Measurements from ENCODE around the gene KCTD5. TPM values are rescaled to one million over a fixed set of nuclear protein-coding genes. Genes with fewer than 3 reads are reported as not detected.
"Not testable (repeated sequence)": the region's sequence is repeated elsewhere in the genome, so short reads cannot be mapped to it uniquely, and the experiment has no call there.

The KCTD5 gene
- total and polyA plus RNA-seq, 10 of the 15 experiments (the other 5 are each of a cell fraction or from before 2014, with no cell fraction given): 0.58 to 56.4 (median 37.3) TPM

GRCh38 chr16:2656985-2657384, 25.3 kb upstream of the KCTD5 start:
- no peak for FAIRE-seq
- WGBS (ENCODE audit: insufficient coverage, insufficient replicate concordance, low lambda C conversion rate, missing lambda C conversion rate): 21% methylated on average over 2 of the region's 2 CpGs
- H3K4me2 ChIP-seq (ENCODE audit: control insufficient read depth, insufficient read depth): no peak overlapping the region
- CTCF ChIA-PET: no interaction called here
- H2AFZ ChIP-seq (ENCODE audit: control insufficient read depth, low read depth, low read length): no peak overlapping the region
- intact Hi-C loops (cut with micrococcal nuclease; ENCODE audit: unreplicated experiment) (no loop called here), in situ Hi-C loops (cut with MboI) (no loop called here)
- no peak overlapping the region for H3K4me3 ChIP-seq
- H3K27ac ChIP-seq (ENCODE audit: control insufficient read depth, insufficient read depth): no peak overlapping the region
- H3K9me3 ChIP-seq (replicated peaks; ENCODE audit: control insufficient read depth, insufficient read depth, low read length): no peaks in the 10 kb centered on the region
- H3K36me3 ChIP-seq (ENCODE audit: control insufficient read depth in 2 of 2, insufficient read depth in 2 of 2, low read length in 1 of 2): no peaks in the 10 kb centered on the region
- H3K4me1 ChIP-seq (ENCODE audit: control insufficient read depth, insufficient read depth, low read length): no peaks in the 10 kb centered on the region
- SMC1A ChIA-PET (ENCODE audit: uncharacterized antibody, unreplicated experiment): no interaction called here
- no peak for DNase-seq (ENCODE audit: low read depth, low spot score)
- H3K9ac ChIP-seq (ENCODE audit: control insufficient read depth, insufficient read depth, low read length): no peak overlapping the region
- no TSS peak for BruUV-seq (replicated peaks)
- no peaks in the 10 kb centered on the region for H3K27me3 ChIP-seq (replicated peaks in 1 of 2; ENCODE audit: control insufficient read depth in 2 of 2, insufficient read depth in 2 of 2, low read length in 1 of 2)
- RAD21 ChIA-PET (ENCODE audit: unreplicated experiment): no interaction called here
- H3K79me2 ChIP-seq (ENCODE audit: control insufficient read depth, insufficient read depth, low read length): no peaks in the 10 kb centered on the region
- POLR2A ChIA-PET: no interaction called here
- H4K20me1 ChIP-seq (ENCODE audit: control insufficient read depth, insufficient read depth): no peaks in the 10 kb centered on the region
- TF ChIP-seq ZBTB11 (CRISPR knock-in tag; IDR thresholded peaks at IDR 0.05): no peak
- no peak for TF ChIP-seq FOXK2 (IDR thresholded peaks at IDR 0.05)
- no peak for TF ChIP-seq GABPA (IDR thresholded peaks at IDR 0.05; ENCODE audit: low read depth)
- no peak for TF ChIP-seq PML (IDR thresholded peaks at IDR 0.05; ENCODE audit: low read length)
- ATAC-seq: no peak

DNA sequence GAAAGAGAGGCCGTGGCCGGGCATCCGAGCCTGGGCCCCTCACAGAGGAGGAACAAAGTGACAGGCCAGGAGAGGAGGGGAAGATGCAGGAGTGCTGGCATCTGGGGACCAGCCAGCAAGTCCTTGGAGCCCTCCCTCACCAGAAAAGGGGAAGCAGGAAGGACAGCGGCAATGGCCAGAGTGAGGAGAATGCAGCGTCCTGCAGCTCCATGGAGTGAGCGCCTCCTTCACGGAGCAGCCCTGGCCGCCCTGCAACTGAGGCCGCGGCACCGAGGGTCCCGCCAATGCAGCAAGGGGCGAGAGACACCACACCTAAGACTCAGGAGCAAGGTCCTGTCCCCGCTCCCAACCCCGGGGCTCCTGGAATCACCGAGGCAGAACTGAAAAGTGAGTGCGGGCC, 24.5 kb upstream of the KCTD5 start:
- H3K27me3 ChIP-seq (replicated peaks in 1 of 2; ENCODE audit: control insufficient read depth in 2 of 2, insufficient read depth in 2 of 2, low read length in 1 of 2); POLR2A ChIA-PET; BruUV-seq (replicated peaks): not testable (repeated sequence)

More for the DNA sequence above, 24.5 kb upstream of the KCTD5 start:
- H2AFZ ChIP-seq (ENCODE audit: control insufficient read depth, low read depth, low read length); CTCF ChIA-PET; in situ Hi-C loops (cut with MboI); H3K9me3 ChIP-seq (replicated peaks; ENCODE audit: control insufficient read depth, insufficient read depth, low read length); H4K20me1 ChIP-seq (ENCODE audit: control insufficient read depth, insufficient read depth); ATAC-seq; H3K9ac ChIP-seq (ENCODE audit: control insufficient read depth, insufficient read depth, low read length); H3K4me1 ChIP-seq (ENCODE audit: control insufficient read depth, insufficient read depth, low read length); DNase-seq (ENCODE audit: low read depth, low spot score); H3K4me2 ChIP-seq (ENCODE audit: control insufficient read depth, insufficient read depth); H3K36me3 ChIP-seq (ENCODE audit: control insufficient read depth in 2 of 2, insufficient read depth in 2 of 2, low read length in 1 of 2); FAIRE-seq; H3K79me2 ChIP-seq (ENCODE audit: control insufficient read depth, insufficient read depth, low read length); intact Hi-C loops (cut with micrococcal nuclease; ENCODE audit: unreplicated experiment); SMC1A ChIA-PET (ENCODE audit: uncharacterized antibody, unreplicated experiment); H3K4me3 ChIP-seq; H3K27ac ChIP-seq (ENCODE audit: control insufficient read depth, insufficient read depth); RAD21 ChIA-PET (ENCODE audit: unreplicated experiment): not testable (repeated sequence)
- no CpG with 5 or more reads among the region's 17 CpGs for WGBS (ENCODE audit: insufficient coverage, insufficient replicate concordance, low lambda C conversion rate, missing lambda C conversion rate)

All from GM12878 (cell line).